Measurements from ENCODE around the gene EYA4. TPM values are rescaled to one million over a fixed set of nuclear protein-coding genes. Genes with fewer than 3 reads are reported as not detected.

The EYA4 gene
- total and polyA plus RNA-seq, 7 donors, result 0.01 to 8.6 (median 0.82) TPM; not detected in 2

- Histone ChIP-seq H3K36me3 (no peaks in the 10 kb centered on the region), H3K27me3 (no peaks in the 10 kb centered on the region), H3K9me3 (no peaks in the 10 kb centered on the region), H3K4me3 (no peak overlapping the region), H3K27ac (no peak overlapping the region), H3K4me1 (no peaks in the 10 kb centered on the region)
- TF ChIP-seq CTCF (IDR thresholded peaks at IDR 0.05), result no peak
- no peak for TF ChIP-seq EP300 (IDR thresholded peaks at IDR 0.05)
- no peak for TF ChIP-seq POLR2AphosphoS5 (IDR thresholded peaks at IDR 0.05)
- TF ChIP-seq POLR2A (IDR thresholded peaks at IDR 0.05), result no peak
- intact Hi-C loops (cut with DNase I), result no loop called here
- DNase-seq, result no peak
- WGBS, 2 donors, result 33 to 38% methylated on average over 1 of the region's 1 CpG
These were observed 11.1 kb upstream of the EYA4 start for GRCh38 chr6:133230052-133230451.

- H3K9me3 ChIP-seq, result no peaks in the 10 kb centered on the region
- H3K4me3 ChIP-seq, result no peak overlapping the region
- H3K36me3 ChIP-seq, result no peaks in the 10 kb centered on the region
- H3K27me3 ChIP-seq, result peaks cover 0 to under 1% (median 0%) of the 10 kb centered on the region in 3 donors
- H3K4me1 ChIP-seq, result no peaks in the 10 kb centered on the region
- no peak overlapping the region for H3K27ac ChIP-seq
- 54 to 88% methylated on average over 1 of the region's 1 CpG for WGBS, 2 donors
- TF ChIP-seq POLR2AphosphoS5 (IDR thresholded peaks at IDR 0.05) (no peak), EP300 (IDR thresholded peaks at IDR 0.05) (no peak), CTCF (IDR thresholded peaks at IDR 0.05) (no peak), POLR2A (IDR thresholded peaks at IDR 0.05) (no peak)
- no peak for DNase-seq
- intact Hi-C loops (cut with DNase I), result no loop called here
These were observed 5.9 kb upstream of the EYA4 start for GRCh38 chr6:133235221-133235620.

GRCh38 chr6:133236932-133237331 is 4.2 kb upstream of the EYA4 start:
- intact Hi-C loops (cut with DNase I), result no loop called here
- no peak for DNase-seq
- WGBS, 2 donors, result 46 to 53% methylated on average over 1 of the region's 1 CpG

GRCh38 chr6:133240511-133241085 is 559 bp upstream of the EYA4 start:
- Histone ChIP-seq H3K4me1 (peaks cover 0 to 27% (median 25%) of the 10 kb centered on the region in 4 donors), H3K9me3 (no peaks in the 10 kb centered on the region), H3K27ac (peak overlapping the region in 3 of 4 donors; percentile 40 to 64 (median 52)), H3K4me3 (peak overlapping the region; percentile 10 to 51 (median 48)), H3K27me3 (peaks cover 20 to 54% (median 21%) of the 10 kb centered on the region in 3 donors), H3K36me3 (no peaks in the 10 kb centered on the region)
- 5 to 7% methylated on average over 37 of the region's 37 CpGs for WGBS, 2 donors
- DNase-seq, result peak; percentile 62
- intact Hi-C loops (cut with DNase I), result no loop called here
- TF ChIP-seq POLR2AphosphoS5 (IDR thresholded peaks at IDR 0.05), result no peak

More at GRCh38 chr6:133236932-133237331, 4.2 kb upstream of the EYA4 start:
- H3K27ac ChIP-seq, result no peak overlapping the region
- no peaks in the 10 kb centered on the region for H3K9me3 ChIP-seq
- no peaks in the 10 kb centered on the region for H3K36me3 ChIP-seq
- no peak overlapping the region for H3K4me3 ChIP-seq
- peaks cover 0 to 16% (median 14%) of the 10 kb centered on the region in 4 donors for H3K4me1 ChIP-seq
- H3K27me3 ChIP-seq, result peaks cover 11 to 18% (median 15%) of the 10 kb centered on the region in 3 donors
- peak in 1 of 4 donors; percentile 3 for TF ChIP-seq POLR2AphosphoS5 (IDR thresholded peaks at IDR 0.05)
- TF ChIP-seq CTCF (IDR thresholded peaks at IDR 0.05), result no peak

GRCh38 chr6:133241901-133242636 is 912 bp downstream of the EYA4 start:
- H3K27ac ChIP-seq, result peak overlapping the region in 3 of 4 donors; percentile 40 to 64 (median 52)
- H3K4me1 ChIP-seq, result peaks cover 0 to 27% (median 25%) of the 10 kb centered on the region in 4 donors
- DNase-seq, result peak; percentile 62
- no peaks in the 10 kb centered on the region for H3K36me3 ChIP-seq
- peaks cover 21 to 61% (median 21%) of the 10 kb centered on the region in 3 donors for H3K27me3 ChIP-seq
- TF ChIP-seq POLR2AphosphoS5 (IDR thresholded peaks at IDR 0.05) (no peak), POLR2A (IDR thresholded peaks at IDR 0.05) (no peak), EP300 (IDR thresholded peaks at IDR 0.05) (no peak), CTCF (IDR thresholded peaks at IDR 0.05) (no peak)
- 2 to 4% methylated on average over 52 of the region's 52 CpGs for WGBS, 2 donors
- H3K9me3 ChIP-seq, result no peaks in the 10 kb centered on the region
- peak overlapping the region; percentile 10 to 51 (median 48) for H3K4me3 ChIP-seq
- intact Hi-C loops (cut with DNase I), result no loop called here
